Esophagus muscularis mucosa (tissue), 4 donors: Measurements from ENCODE around the gene KLRG1. TPM values are rescaled to one million over a fixed set of nuclear protein-coding genes. Genes with fewer than 3 reads are reported as not detected.

Experiments used
- DNase-seq: peaks from one replicate; pipeline ENCODE4 v3.0.0-alpha.2; 2017; ENCODE audit errors: extremely low spot score
- H3K27ac ChIP-seq, 4 donors: fragments of 200-600 bp; sonication (generic); replicated peaks in 1 of 4; 1 replicate in 3 of 4; 2 replicates in 1 of 4; pipeline ENCODE4 v1.5.1; 2016 to 2019; ENCODE audit warnings: mild to moderate bottlenecking in 1 of 4
- H3K27me3 ChIP-seq, 4 donors: fragments of 200-600 bp; sonication (generic); one replicate each; pipeline versions ENCODE4 v1.5.1 to v1.6.0; 2016 to 2019
- H3K36me3 ChIP-seq, 4 donors: fragments of 200-600 bp; sonication (generic); one replicate each; pipeline ENCODE4 v1.5.1; 2016 to 2019
- H3K4me1 ChIP-seq, 4 donors: fragments of 200-600 bp; sonication (generic); one replicate each; pipeline ENCODE4 v1.5.1; 2016 to 2019
- H3K4me3 ChIP-seq, 4 donors: fragments of 200-600 bp; sonication (generic); 1 replicate in 2 of 4; 2 replicates in 2 of 4; pipeline ENCODE4 v1.5.1; 2016 to 2019; ENCODE audit warnings: mild to moderate bottlenecking in 4 of 4, moderate library complexity in 1 of 4
- H3K9me3 ChIP-seq, 4 donors: fragments of 200-600 bp; sonication (generic); 1 replicate in 3 of 4; 2 replicates in 1 of 4; pipeline ENCODE4 v1.5.1; 2016 to 2019
- CTCF ChIP-seq, 3 experiments: fragments of 200-600 bp in 2 of 3; fragments of 450-650 bp in 1 of 3; sonication (generic) in 2 of 3; IDR thresholded peaks; one replicate each; pipeline ENCODE4 v1.5.1; 2017 to 2019; ENCODE audit warnings: antibody characterized with exemption in 3 of 3, mild to moderate bottlenecking in 2 of 3, moderate library complexity in 1 of 3
- EP300 ChIP-seq: sonication (generic); formaldehyde crosslinking; IDR thresholded peaks from one replicate; pipeline ENCODE4 v1.6.1; 2017; ENCODE audit warnings: antibody characterized with exemption
- POLR2A ChIP-seq: fragments of 450-650 bp; IDR thresholded peaks from one replicate; pipeline ENCODE4 v1.6.1; 2017; ENCODE audit warnings: antibody characterized with exemption, moderate library complexity, mild to moderate bottlenecking, low read depth
- POLR2AphosphoS5 ChIP-seq, 2 donors: sonication (generic); formaldehyde crosslinking; IDR thresholded peaks; one replicate each; pipeline ENCODE4 v1.6.1; 2017; ENCODE audit warnings: antibody characterized with exemption in 2 of 2
- WGBS: methylation state at CpG from one replicate; pipeline ENCODE4 v1.1.5; 2018; 5-methylcytosine and 5-hydroxymethylcytosine counted together
- intact Hi-C: fragments of 100-400 bp; cut with DNase I; formaldehyde crosslinking; loops from one replicate; pipeline ENCODE4 v1.15.1; 2023
- total RNA-seq, 4 donors: library from RNA; depleted of rRNA; stranded (reverse); fragments of >200 nt; gene quantifications; one replicate each; pipeline versions ENCODE4 v1.1.0 to v1.2.1, GENCODE V29; 2016

Gene KLRG1
- total RNA-seq, 4 donors from 2014 or later = 1.5 to 2.2 (median 1.8) TPM

- Histone ChIP-seq H3K9me3 (peaks cover 0 to 38% (median 32%) of the 10 kb centered on the region in 4 donors), H3K27me3 (no peaks in the 10 kb centered on the region), H3K4me3 (no peak overlapping the region), H3K27ac (no peak overlapping the region), H3K4me1 (no peaks in the 10 kb centered on the region), H3K36me3 (no peaks in the 10 kb centered on the region)
- 92% methylated on average over 3 of the region's 3 CpGs for WGBS
- TF ChIP-seq EP300 (no peak), POLR2A (no peak), CTCF (IDR thresholded peaks at IDR 0.05) (no peak), POLR2AphosphoS5 (IDR thresholded peaks at IDR 0.05) (no peak)
- intact Hi-C loops = no loop called here
- DNase-seq = no peak
These were observed 9.2 kb upstream of the KLRG1 start for GRCh38 chr12:8980137-8980536.

- Histone ChIP-seq H3K27me3 (no peaks in the 10 kb centered on the region), H3K9me3 (peaks cover 0 to 8% (median 8%) of the 10 kb centered on the region in 4 donors), H3K4me3 (no peak overlapping the region), H3K4me1 (no peaks in the 10 kb centered on the region), H3K36me3 (no peaks in the 10 kb centered on the region), H3K27ac (no peak overlapping the region)
- no peak for DNase-seq
- WGBS = 88% methylated on average over 1 of the region's 1 CpG
- intact Hi-C loops = no loop called here
- TF ChIP-seq POLR2A = no peak
- no peak for TF ChIP-seq CTCF (IDR thresholded peaks at IDR 0.05)
- no peak for TF ChIP-seq POLR2AphosphoS5 (IDR thresholded peaks at IDR 0.05)
- TF ChIP-seq EP300 = no peak
These were observed 4.1 kb upstream of the KLRG1 start for GRCh38 chr12:8985213-8985754.

- DNase-seq = no peak
- TF ChIP-seq CTCF (IDR thresholded peaks at IDR 0.05) (no peak), POLR2A (no peak), EP300 (no peak), POLR2AphosphoS5 (IDR thresholded peaks at IDR 0.05) (no peak)
- Histone ChIP-seq H3K27ac (no peak overlapping the region), H3K36me3 (no peaks in the 10 kb centered on the region), H3K4me3 (no peak overlapping the region), H3K4me1 (peaks cover 0 to 5% (median 0%) of the 10 kb centered on the region in 4 donors), H3K27me3 (no peaks in the 10 kb centered on the region), H3K9me3 (no peaks in the 10 kb centered on the region)
- intact Hi-C loops = no loop called here
These were observed 2.2 kb upstream of the KLRG1 start for GRCh38 chr12:8987163-8987562.

- intact Hi-C loops = no loop called here
- Histone ChIP-seq H3K27ac (no peak overlapping the region), H3K4me1 (peaks cover 0 to 6% (median 0%) of the 10 kb centered on the region in 4 donors), H3K4me3 (no peak overlapping the region), H3K36me3 (no peaks in the 10 kb centered on the region), H3K9me3 (no peaks in the 10 kb centered on the region), H3K27me3 (no peaks in the 10 kb centered on the region)
- DNase-seq = no peak
- WGBS = 66% methylated on average over 1 of the region's 1 CpG
- no peak for TF ChIP-seq POLR2AphosphoS5 (IDR thresholded peaks at IDR 0.05)
- TF ChIP-seq CTCF (IDR thresholded peaks at IDR 0.05) = no peak
- no peak for TF ChIP-seq EP300
- TF ChIP-seq POLR2A = no peak
These were observed 1.7 kb upstream of the KLRG1 start for GRCh38 chr12:8987685-8988084.
